AG09319 (cell line): ENCODE results near the gene INTS15.

Experiments used
- DNase-seq: peaks from one replicate; pipeline ENCODE4 v3.0.0-alpha.2; 2010; ENCODE audit warnings: low read depth; ENCODE audit errors: extremely low read depth
- TF ChIP-seq, protein P1 (sequence below): IDR thresholded peaks from 2 replicates; pipeline ENCODE4 v1.5.1; 2011; ENCODE audit warnings: low read depth, mild to moderate bottlenecking, inconsistent platforms, low read length, moderate library complexity

Gene INTS15

DNA sequence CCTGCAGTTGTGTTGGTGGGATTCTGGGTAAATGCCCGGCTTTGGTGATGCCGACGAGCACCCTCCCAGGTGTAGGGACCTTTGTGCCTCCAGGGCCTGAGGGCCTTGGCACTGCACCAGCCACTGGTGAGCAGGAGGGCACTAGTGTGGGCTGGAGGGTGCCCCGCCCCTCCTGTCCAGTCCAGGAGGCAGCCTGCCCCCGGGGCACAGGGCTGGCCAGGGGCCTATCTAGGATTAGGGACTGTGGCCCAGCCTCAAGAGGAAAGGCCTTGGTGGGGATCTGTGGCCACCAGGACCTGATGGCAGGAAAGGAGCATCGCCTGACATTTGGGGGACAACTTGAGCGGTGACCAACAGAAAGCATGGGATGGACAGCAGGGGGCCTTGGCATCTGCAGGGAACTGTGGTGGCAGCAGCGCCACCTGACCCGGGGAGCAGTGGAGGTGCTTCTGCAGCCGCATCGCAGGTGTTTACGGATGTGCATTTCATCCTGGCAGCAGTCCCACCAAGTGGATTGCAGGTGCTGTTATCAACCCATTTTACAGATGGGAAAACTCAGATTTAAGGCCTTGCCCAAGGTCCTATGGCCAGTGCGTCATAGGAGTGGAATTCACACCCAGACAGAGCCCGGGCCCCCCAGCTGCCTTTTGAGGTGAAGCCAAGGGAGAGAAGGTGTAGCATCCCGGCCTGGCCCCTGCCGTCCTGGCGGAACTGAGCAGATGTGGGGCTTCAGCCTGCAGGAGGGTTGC lies 58.4 kb downstream of the INTS15 start:
- TF ChIP-seq, protein P1, sequence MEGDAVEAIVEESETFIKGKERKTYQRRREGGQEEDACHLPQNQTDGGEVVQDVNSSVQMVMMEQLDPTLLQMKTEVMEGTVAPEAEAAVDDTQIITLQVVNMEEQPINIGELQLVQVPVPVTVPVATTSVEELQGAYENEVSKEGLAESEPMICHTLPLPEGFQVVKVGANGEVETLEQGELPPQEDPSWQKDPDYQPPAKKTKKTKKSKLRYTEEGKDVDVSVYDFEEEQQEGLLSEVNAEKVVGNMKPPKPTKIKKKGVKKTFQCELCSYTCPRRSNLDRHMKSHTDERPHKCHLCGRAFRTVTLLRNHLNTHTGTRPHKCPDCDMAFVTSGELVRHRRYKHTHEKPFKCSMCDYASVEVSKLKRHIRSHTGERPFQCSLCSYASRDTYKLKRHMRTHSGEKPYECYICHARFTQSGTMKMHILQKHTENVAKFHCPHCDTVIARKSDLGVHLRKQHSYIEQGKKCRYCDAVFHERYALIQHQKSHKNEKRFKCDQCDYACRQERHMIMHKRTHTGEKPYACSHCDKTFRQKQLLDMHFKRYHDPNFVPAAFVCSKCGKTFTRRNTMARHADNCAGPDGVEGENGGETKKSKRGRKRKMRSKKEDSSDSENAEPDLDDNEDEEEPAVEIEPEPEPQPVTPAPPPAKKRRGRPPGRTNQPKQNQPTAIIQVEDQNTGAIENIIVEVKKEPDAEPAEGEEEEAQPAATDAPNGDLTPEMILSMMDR: no peak
- no peak for DNase-seq

DNA sequence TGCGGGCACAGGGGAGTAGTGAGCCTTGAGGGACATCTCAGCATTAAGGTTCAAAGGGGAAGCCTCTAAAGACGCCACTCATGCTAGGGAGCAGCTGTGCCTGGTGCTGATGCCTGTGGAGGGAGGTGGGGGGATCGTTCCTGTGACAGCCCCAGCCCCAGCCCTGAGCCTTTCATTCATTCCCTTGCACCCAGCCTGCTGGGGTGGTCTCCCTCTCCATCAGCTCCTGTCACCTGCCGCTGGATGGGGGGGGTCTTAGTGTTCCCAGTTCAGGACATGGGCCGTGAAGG lies 58.9 kb downstream of the INTS15 start:
- DNase-seq: no peak
- TF ChIP-seq, protein P1: no peak

DNA sequence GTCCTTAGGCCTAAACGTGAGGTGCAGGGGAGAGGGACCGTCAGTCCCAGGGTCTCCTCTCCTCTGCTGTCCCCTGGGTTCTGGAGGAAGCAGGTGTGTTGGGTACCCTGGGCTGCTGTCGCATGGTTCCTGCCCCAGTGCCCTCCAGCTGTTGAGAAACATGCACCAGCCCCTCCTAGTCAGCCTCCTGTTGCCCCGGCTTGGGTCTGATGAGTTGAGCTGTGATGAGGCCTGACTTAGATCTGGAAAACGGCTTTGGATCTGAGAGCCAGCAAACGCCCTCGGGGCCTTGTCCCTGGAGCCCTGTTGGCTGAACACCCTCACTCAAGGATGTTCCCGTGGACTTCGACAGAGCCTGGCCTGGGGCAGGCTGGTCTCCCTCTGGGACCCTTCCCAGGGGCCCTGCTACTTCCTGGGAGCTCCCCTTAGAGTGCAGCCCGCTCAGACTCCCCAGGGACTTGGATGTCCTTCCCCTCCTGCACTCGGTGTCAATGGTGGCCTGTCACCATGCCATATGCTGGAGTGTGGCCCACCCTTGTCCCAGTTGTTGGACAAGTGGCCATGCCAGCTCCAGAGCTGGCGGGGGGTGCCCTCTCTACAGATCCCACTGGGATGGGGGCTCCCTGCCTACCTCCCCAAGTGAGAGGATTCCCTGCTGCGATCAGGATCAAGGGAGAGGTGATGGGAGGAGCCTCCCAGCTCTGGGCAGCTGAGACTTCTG lies 59.6 kb downstream of the INTS15 start:
- TF ChIP-seq, protein P1: no peak
- no peak for DNase-seq

DNA sequence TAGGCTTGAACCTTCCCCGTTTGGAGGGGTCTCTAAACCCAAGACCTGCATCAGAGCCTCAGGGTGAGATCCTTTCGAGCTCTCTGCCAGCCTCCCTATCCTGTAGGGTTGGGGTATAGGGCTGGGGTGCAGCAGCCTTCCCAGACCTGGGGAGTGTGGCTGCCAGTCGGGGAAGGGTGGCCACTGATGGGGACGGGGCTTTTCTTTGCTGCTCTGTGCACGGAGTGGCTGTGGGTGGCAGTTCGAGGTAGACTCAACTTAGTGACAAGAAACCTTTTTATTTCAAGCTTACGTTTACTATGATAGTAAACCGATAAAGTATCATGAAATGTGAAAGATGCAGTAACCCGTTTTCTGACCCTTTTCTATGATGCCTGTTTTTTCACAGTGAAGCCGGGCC lies 60.3 kb downstream of the INTS15 start:
- DNase-seq: no peak

DNA sequence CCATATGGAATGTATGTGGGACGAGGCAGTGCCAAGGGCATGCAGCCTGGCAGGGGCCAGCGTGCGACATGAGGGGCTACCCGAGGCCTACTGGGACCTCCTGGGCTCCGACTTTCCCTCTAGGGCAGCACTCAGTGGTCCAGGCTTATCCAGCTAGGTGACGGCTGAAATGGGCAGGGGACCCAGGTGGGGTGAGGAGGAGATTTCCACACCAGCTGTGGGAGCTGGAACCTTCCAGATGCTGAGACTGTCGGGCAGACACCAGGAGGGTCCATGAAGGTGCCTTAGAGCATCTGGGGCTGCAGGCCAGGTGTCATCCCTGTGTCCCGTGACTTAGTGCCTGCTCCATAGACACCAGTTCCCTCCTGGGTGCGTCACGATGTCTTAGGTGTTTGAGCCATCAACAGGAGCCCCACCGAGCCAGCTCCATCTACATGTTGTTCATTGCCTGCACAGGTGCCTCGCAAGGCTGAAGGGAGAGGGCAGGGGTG lies 60.7 kb downstream of the INTS15 start:
- TF ChIP-seq, protein P1: no peak
- DNase-seq: no peak

More for the DNA sequence above, 60.3 kb downstream of the INTS15 start:
- TF ChIP-seq, protein P1: no peak

DNA sequence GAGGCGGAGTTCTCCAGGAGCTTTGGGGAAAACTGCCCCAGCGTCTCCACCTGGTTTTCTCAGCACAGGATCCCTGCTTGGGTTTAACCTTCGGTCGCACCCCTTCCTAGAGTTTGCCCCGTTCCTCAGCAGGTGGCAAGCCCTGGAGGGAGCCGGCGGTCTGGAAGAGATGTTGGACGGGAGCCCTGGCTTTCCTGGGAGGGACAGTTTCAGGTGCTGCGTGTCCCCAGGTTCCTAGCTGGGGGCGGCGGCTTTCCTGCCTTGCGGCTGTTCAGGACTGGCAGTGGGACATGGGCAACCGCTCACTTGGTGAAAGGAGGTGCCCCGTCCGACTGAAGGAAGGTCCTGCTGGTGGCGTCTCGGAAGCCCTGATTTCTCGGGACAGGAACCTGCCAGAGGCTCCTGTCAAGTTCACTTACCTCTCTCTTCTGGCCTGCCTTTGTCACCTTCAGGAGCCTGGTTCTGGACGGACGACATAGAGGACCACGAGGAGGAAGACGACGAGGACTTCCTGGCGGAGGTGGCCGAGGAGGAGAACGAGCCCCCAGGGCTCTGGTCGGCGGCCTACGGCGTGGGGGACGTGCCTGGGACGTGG lies 62.1 kb downstream of the INTS15 start:
- TF ChIP-seq, protein P1: no peak
- DNase-seq: no peak

DNA sequence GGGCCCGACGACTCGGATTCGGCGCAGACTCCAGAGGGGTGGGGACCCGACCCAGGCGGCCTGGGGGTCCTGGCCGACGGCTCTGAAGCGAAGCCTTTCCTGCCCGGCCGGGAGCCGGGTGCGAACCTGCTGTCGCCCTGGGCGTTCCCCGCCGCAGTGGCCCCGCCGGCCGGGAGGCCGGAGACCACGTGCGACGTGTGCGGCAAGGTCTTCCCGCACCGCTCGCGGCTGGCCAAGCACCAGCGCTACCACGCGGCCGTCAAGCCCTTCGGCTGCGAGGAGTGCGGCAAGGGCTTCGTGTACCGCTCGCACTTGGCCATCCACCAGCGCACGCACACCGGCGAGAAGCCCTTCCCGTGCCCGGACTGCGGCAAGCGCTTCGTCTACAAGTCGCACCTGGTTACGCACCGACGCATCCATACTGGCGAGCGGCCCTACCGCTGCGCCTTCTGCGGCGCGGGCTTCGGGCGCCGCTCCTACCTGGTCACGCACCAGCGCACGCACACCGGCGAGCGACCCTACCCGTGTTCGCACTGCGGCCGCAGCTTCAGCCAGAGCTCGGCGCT lies 62.7 kb downstream of the INTS15 start:
- DNase-seq: no peak
- TF ChIP-seq, protein P1: no peak
